GM12878 (cell line): ENCODE results near the gene TCF12. TPM values are rescaled to one million over a fixed set of nuclear protein-coding genes. Genes with fewer than 3 reads are reported as not detected.

Source experiments
- ATAC-seq: fragments of 200-7000 bp; cut with Tn5 transposase; 3 replicates; pipeline ENCODE4 v1.9.1; 2020; ENCODE audit warnings: mild to moderate bottlenecking, moderate library complexity
- BruUV-seq: library from RNA; stranded (reverse); fragments of 400-500 nt; replicated peaks from 2 replicates; lab custom pipeline; 2021; lab: Mats Ljungman, UMichigan
- CTCF ChIA-PET: fragments of 300-600 bp; sonication (Branson Sonifier 250); formaldehyde crosslinking; extraction: SDS; loops from one replicate; lab custom pipeline; 2021; ENCODE audit warnings: inconsistent platforms; lab: Yijun Ruan, JAX
- POLR2A ChIA-PET: fragments of 350-600 bp; formaldehyde crosslinking; extraction: SDS; loops from one replicate; lab custom pipeline; 2021; ENCODE audit warnings: inconsistent platforms; lab: Charles Lee
- RAD21 ChIA-PET: fragments of 300-600 bp; sonication (Branson Sonifier 250); formaldehyde crosslinking; loops from one replicate; lab custom pipeline; 2023; ENCODE audit warnings: antibody characterized with exemption; ENCODE audit not compliant: unreplicated experiment; lab: Charles Lee
- SMC1A ChIA-PET: fragments of 300-600 bp; sonication (Branson Sonifier 250); formaldehyde crosslinking; loops from one replicate; lab custom pipeline; 2023; ENCODE audit not compliant: unreplicated experiment, uncharacterized antibody; lab: Charles Lee
- DNase-seq: peaks from one replicate; pipeline ENCODE4 v3.0.0-alpha.2; 2011; ENCODE audit warnings: low read depth, low spot score
- FAIRE-seq: peaks from 3 replicates; lab custom pipeline; 2011; peaks lifted over from hg19 to GRCh38; lab: Jason Lieb, UNC
- H2AFZ ChIP-seq: 2 replicates; pipeline ENCODE4 v1.6.0; 2011; ENCODE audit warnings: low read depth, low read length, control low read depth; ENCODE audit not compliant: control insufficient read depth
- H3K27ac ChIP-seq: 2 replicates; pipeline ENCODE4 v1.5.1; 2011; ENCODE audit warnings: control low read depth; ENCODE audit not compliant: control insufficient read depth, insufficient read depth
- H3K27me3 ChIP-seq, 2 experiments: replicated peaks in 1 of 2; 2 replicates each; pipeline versions ENCODE4 v1.6.0 to v1.6.1; 2011; ENCODE audit warnings: low read length in 1 of 2; ENCODE audit not compliant: control insufficient read depth in 2 of 2, insufficient read depth in 2 of 2
- H3K36me3 ChIP-seq, 2 experiments: 2 replicates each; pipeline ENCODE4 v1.5.1; 2011; ENCODE audit warnings: low read length in 1 of 2; ENCODE audit not compliant: control insufficient read depth in 2 of 2, insufficient read depth in 2 of 2
- H3K4me1 ChIP-seq: 2 replicates; pipeline ENCODE4 v1.6.1; 2011; ENCODE audit warnings: mild to moderate bottlenecking, low read length, moderate library complexity, mixed read lengths; ENCODE audit not compliant: control insufficient read depth, insufficient read depth
- H3K4me2 ChIP-seq: 2 replicates; pipeline ENCODE4 v1.6.0; 2011; ENCODE audit warnings: control low read depth; ENCODE audit not compliant: control insufficient read depth, insufficient read depth
- H3K4me3 ChIP-seq: fragments of 200-600 bp; sonication (generic); 2 replicates; pipeline ENCODE4 v1.5.1; 2016
- H3K79me2 ChIP-seq: 2 replicates; pipeline ENCODE4 v1.6.0; 2011; ENCODE audit warnings: low read length; ENCODE audit not compliant: control insufficient read depth, insufficient read depth
- H3K9ac ChIP-seq: 2 replicates; pipeline ENCODE4 v1.8.0; 2011; ENCODE audit warnings: low read length, control low read depth, mixed read lengths; ENCODE audit not compliant: control insufficient read depth, insufficient read depth
- H3K9me3 ChIP-seq: replicated peaks from 3 replicates; pipeline ENCODE4 v1.5.1; 2011; ENCODE audit warnings: mild to moderate bottlenecking, low read length; ENCODE audit not compliant: control insufficient read depth, insufficient read depth
- H4K20me1 ChIP-seq: 2 replicates; pipeline ENCODE4 v1.6.0; 2011; ENCODE audit not compliant: control insufficient read depth, insufficient read depth
- BHLHE40 ChIP-seq, 2 experiments: fragments of 450-650 bp in 1 of 2; IDR thresholded peaks; 2 replicates each; pipeline ENCODE4 v1.6.1; 2011 to 2017; ENCODE audit warnings: low read depth in 2 of 2, borderline replicate concordance in 1 of 2, improper control_type of control experiment in 1 of 2, low read length in 1 of 2, mild to moderate bottlenecking in 1 of 2
- CEBPZ ChIP-seq: fragments of 150-350 bp; IDR thresholded peaks from 2 replicates; pipeline ENCODE4 v1.6.1; 2016; ENCODE audit warnings: low read depth, low read length
- EED ChIP-seq: sonication (generic); IDR thresholded peaks from 2 replicates; pipeline ENCODE4 v1.6.1; 2016; ENCODE audit warnings: antibody characterized with exemption, low read depth
- SIN3A ChIP-seq: IDR thresholded peaks from 2 replicates; pipeline ENCODE4 v1.6.1; 2012; ENCODE audit warnings: low read depth, low read length, improper control_type of control experiment
- ZBTB33 ChIP-seq: fragments of 450-650 bp; IDR thresholded peaks from 2 replicates; pipeline ENCODE4 v1.6.1; 2017; ENCODE audit warnings: mild to moderate bottlenecking
- WGBS: methylation state at CpG from one replicate; pipeline ENCODE4 v1.1.6; 2016; ENCODE audit warnings: low lambda C conversion rate; ENCODE audit not compliant: insufficient replicate concordance, insufficient coverage; ENCODE audit errors: missing lambda C conversion rate; 5-methylcytosine and 5-hydroxymethylcytosine counted together
- in situ Hi-C: fragments of 300-500 bp; cut with MboI; formaldehyde crosslinking; loops from 9 replicates; pipeline ENCODE4 v1.14.3; 2018; ENCODE audit warnings: mixed read lengths
- intact Hi-C: fragments of 100-400 bp; cut with micrococcal nuclease; formaldehyde crosslinking; loops from one replicate; pipeline ENCODE4 v1.14.2; 2022; ENCODE audit not compliant: unreplicated experiment
- polyA plus RNA-seq, 11 experiments: library from polyadenylated mRNA; depleted of rRNA in 4 of 11; unstranded in 6 of 11; stranded (reverse) in 5 of 11; fragments of >200 nt; fragmentation: Nextera tagmentation in 4 of 11; fragmentation: Illumina TruSeq in 1 of 11; extraction: Ambion mirVana in 4 of 11; extraction: Trizol in 1 of 11; gene quantifications; 1 replicate in 1 of 11; 2 replicates in 10 of 11; pipeline versions ENCODE4 v1.2.1 to v1.2.3, GENCODE V29; 2011 to 2016; ENCODE audit warnings: inconsistent platforms in 2 of 11, missing spikeins in 2 of 11, low read depth in 1 of 11
- total RNA-seq, 4 experiments: library from RNA; depleted of rRNA in 3 of 4; stranded (reverse); fragments of >200 nt in 3 of 4; fragmentation: Illumina TruSeq in 1 of 4; extraction: Trizol in 1 of 4; gene quantifications; 2 replicates each; pipeline versions ENCODE4 v1.2.1 to v1.2.3, GENCODE V29; 2013 to 2021

TCF12 gene
- total and polyA plus RNA-seq, 10 of the 15 experiments (the other 5 are each of a cell fraction or from before 2014, with no cell fraction given) = 8.2 to 70.9 (median 49.5) TPM

- H3K4me3 ChIP-seq = no peak overlapping the region
- H3K4me2 ChIP-seq = no peak overlapping the region
- ChIA-PET RAD21 (interaction anchor here (1.0 to 1.1 kb wide), 2 partner anchors 165 to 821 kb away, joined by 3 read pairs; no protein-coding TSS in a partner anchor), SMC1A (no interaction called here), POLR2A (no interaction called here), CTCF (interaction anchor here (13.7 kb wide), 1 partner anchor 164 kb away, joined by 267 read pairs; no protein-coding TSS in a partner anchor)
- H3K36me3 ChIP-seq = no peaks in the 10 kb centered on the region
- H4K20me1 ChIP-seq = no peaks in the 10 kb centered on the region
- H3K4me1 ChIP-seq = peaks cover 3% of the 10 kb centered on the region; the same call in 1 of the 2 replicates
- FAIRE-seq (no peak), DNase-seq (no peak), ATAC-seq (no peak)
- H3K27me3 ChIP-seq = no peaks in the 10 kb centered on the region
- no peak overlapping the region for H2AFZ ChIP-seq
- in situ Hi-C loops = no loop called here
- TF ChIP-seq CEBPZ = no peak
- no peak for TF ChIP-seq SIN3A
- no peak for TF ChIP-seq EED
- no peak for TF ChIP-seq BHLHE40 (IDR thresholded peaks at IDR 0.05; ENCODE audit: borderline replicate concordance in 1 of 2, low read depth in 2 of 2, low read length in 1 of 2)
- no peak for TF ChIP-seq ZBTB33
- intact Hi-C loops = no loop called here
- BruUV-seq = no TSS peak
- peaks cover 2% of the 10 kb centered on the region for H3K79me2 ChIP-seq
- H3K9ac ChIP-seq = no peak overlapping the region
- no peak overlapping the region for H3K27ac ChIP-seq
- no peaks in the 10 kb centered on the region for H3K9me3 ChIP-seq
- 83% methylated on average over 6 of the region's 6 CpGs for WGBS
Measured at GRCh38 chr15:57312006-57312317, 393.5 kb downstream of the TCF12 start.
